Fibroblast of lung (primary cell): ENCODE results near the gene STON1. TPM values are rescaled to one million over a fixed set of nuclear protein-coding genes. Genes with fewer than 3 reads are reported as not detected.

Source experiments
- DNase-seq, 2 donors: peaks; one replicate each; pipeline versions ENCODE4 v3.0.0 to v3.0.0-alpha.2; 2010; ENCODE audit warnings: low read depth in 2 of 2
- H2AFZ ChIP-seq: 2 replicates; pipeline ENCODE4 v1.5.1; 2012; ENCODE audit warnings: low read length, control low read depth, inconsistent platforms
- H3K27ac ChIP-seq: 2 replicates; pipeline ENCODE4 v1.5.1; 2011; ENCODE audit warnings: low read length, control low read depth; ENCODE audit not compliant: insufficient read depth
- H3K27me3 ChIP-seq: 2 replicates; pipeline ENCODE4 v1.5.1; 2011; ENCODE audit warnings: mild to moderate bottlenecking, low read length; ENCODE audit not compliant: control insufficient read depth, insufficient read depth
- H3K36me3 ChIP-seq: 2 replicates; pipeline ENCODE4 v1.5.1; 2011; ENCODE audit warnings: low read length; ENCODE audit not compliant: control insufficient read depth, insufficient read depth
- H3K4me1 ChIP-seq: 2 replicates; pipeline ENCODE4 v1.5.1; 2011; ENCODE audit warnings: low read length; ENCODE audit not compliant: control insufficient read depth, insufficient read depth; ENCODE audit errors: extremely low read depth
- H3K4me2 ChIP-seq: 2 replicates; pipeline ENCODE4 v1.5.1; 2011; ENCODE audit warnings: low read length, control low read depth; ENCODE audit not compliant: insufficient read depth; ENCODE audit errors: extremely low read depth
- H3K4me3 ChIP-seq, 4 experiments: fragments of 200-600 bp in 1 of 4; sonication (generic) in 1 of 4; replicated peaks in 1 of 4; 2 replicates each; pipeline ENCODE4 v1.5.1; 2011 to 2016; ENCODE audit warnings: low read length in 4 of 4, low read depth in 3 of 4, mild to moderate bottlenecking in 3 of 4, control low read depth in 2 of 4, inconsistent platforms in 1 of 4, mixed read lengths in 1 of 4; ENCODE audit not compliant: insufficient read depth in 1 of 4; ENCODE audit errors: control extremely low read depth in 1 of 4
- H3K79me2 ChIP-seq: 2 replicates; pipeline ENCODE4 v1.5.1; 2012; ENCODE audit warnings: mild to moderate bottlenecking, low read length, inconsistent platforms; ENCODE audit not compliant: control insufficient read depth, insufficient read depth
- H3K9ac ChIP-seq: 2 replicates; pipeline ENCODE4 v1.5.1; 2011; ENCODE audit warnings: mild to moderate bottlenecking, low read length, control low read depth; ENCODE audit not compliant: insufficient read depth
- H3K9me3 ChIP-seq: 2 replicates; pipeline ENCODE4 v1.5.1; 2012; ENCODE audit warnings: low read depth, low read length; ENCODE audit not compliant: control insufficient read depth, insufficient read depth
- H4K20me1 ChIP-seq: 2 replicates; pipeline ENCODE4 v1.5.1; 2011; ENCODE audit warnings: low read length; ENCODE audit not compliant: control insufficient read depth, insufficient read depth; ENCODE audit errors: extremely low read depth
- CTCF ChIP-seq, 2 donors: IDR thresholded peaks in 1 of 2; conservative IDR thresholded peaks in 1 of 2; 1 replicate in 1 of 2; 2 replicates in 1 of 2; pipeline ENCODE4 v1.5.1; 2011 to 2012; ENCODE audit warnings: low read length in 2 of 2, control low read depth in 1 of 2, inconsistent platforms in 1 of 2, low read depth in 1 of 2, mild to moderate bottlenecking in 1 of 2
- EZH2 ChIP-seq: IDR thresholded peaks from 2 replicates; pipeline ENCODE4 v1.5.1; 2012; ENCODE audit warnings: low read length, control low read depth, mild to moderate bottlenecking; ENCODE audit errors: missing control alignments
- polyA plus RNA-seq, 2 donors: library from polyadenylated mRNA; depleted of rRNA in 1 of 2; stranded (reverse) in 1 of 2; unstranded in 1 of 2; fragments of >200 nt; gene quantifications; 2 replicates each; pipeline ENCODE4 v1.2.1, GENCODE V29; 2011 to 2012; ENCODE audit warnings: missing spikeins in 1 of 2
- total RNA-seq: library from RNA; depleted of rRNA; stranded (reverse); fragments of >200 nt; gene quantifications from 2 replicates; pipeline ENCODE4 v1.2.1, GENCODE V29; 2014

The STON1 gene
- total and polyA plus RNA-seq, 2 donors (not counting 1 experiment from before 2014, with no cell fraction given): 11.3 to 16.7 TPM

GRCh38 chr2:48587560-48587959 is 57.6 kb downstream of the STON1 start:
- Histone ChIP-seq H3K9ac (no peak overlapping the region), H3K79me2 (no peaks in the 10 kb centered on the region), H3K4me1 (no peaks in the 10 kb centered on the region), H4K20me1 (no peaks in the 10 kb centered on the region), H3K36me3 (no peaks in the 10 kb centered on the region), H3K4me3 (no peak overlapping the region), H3K4me2 (no peak overlapping the region), H2AFZ (no peak overlapping the region), H3K27ac (no peak overlapping the region), H3K27me3 (no peaks in the 10 kb centered on the region), H3K9me3 (no peaks in the 10 kb centered on the region)
- no peak for TF ChIP-seq EZH2
- no peak for TF ChIP-seq CTCF (conservative IDR thresholded peaks at IDR 0.05 in 1 of 2, IDR thresholded peaks at IDR 0.05 in 1 of 2; ENCODE audit: low read depth in 1 of 2, low read length in 2 of 2)
- no peak for DNase-seq

GRCh38 chr2:48587961-48588360 is 58.0 kb downstream of the STON1 start:
- Histone ChIP-seq H3K36me3 (no peaks in the 10 kb centered on the region), H3K9me3 (no peaks in the 10 kb centered on the region), H2AFZ (no peak overlapping the region), H3K4me1 (no peaks in the 10 kb centered on the region), H3K27me3 (no peaks in the 10 kb centered on the region), H4K20me1 (no peaks in the 10 kb centered on the region), H3K79me2 (no peaks in the 10 kb centered on the region), H3K9ac (no peak overlapping the region), H3K4me2 (no peak overlapping the region), H3K27ac (no peak overlapping the region), H3K4me3 (no peak overlapping the region)
- no peak for DNase-seq
- no peak for TF ChIP-seq EZH2
- TF ChIP-seq CTCF (conservative IDR thresholded peaks at IDR 0.05 in 1 of 2, IDR thresholded peaks at IDR 0.05 in 1 of 2; ENCODE audit: low read depth in 1 of 2, low read length in 2 of 2): no peak

- Histone ChIP-seq H3K9ac (no peak overlapping the region), H3K4me3 (no peak overlapping the region), H3K79me2 (no peaks in the 10 kb centered on the region), H3K27me3 (no peaks in the 10 kb centered on the region), H4K20me1 (no peaks in the 10 kb centered on the region), H3K27ac (no peak overlapping the region), H3K4me1 (no peaks in the 10 kb centered on the region), H3K4me2 (no peak overlapping the region), H2AFZ (no peak overlapping the region), H3K36me3 (no peaks in the 10 kb centered on the region), H3K9me3 (no peaks in the 10 kb centered on the region)
- TF ChIP-seq CTCF (conservative IDR thresholded peaks at IDR 0.05 in 1 of 2, IDR thresholded peaks at IDR 0.05 in 1 of 2; ENCODE audit: low read depth in 1 of 2, low read length in 2 of 2) (no peak), EZH2 (no peak)
- no peak for DNase-seq
Measured at GRCh38 chr2:48588745-48589144, 58.8 kb downstream of the STON1 start.
